Cardiac atrium fibroblast (primary cell): ENCODE data around the gene GOLGA6L25. TPM values are rescaled to one million over a fixed set of nuclear protein-coding genes. Genes with fewer than 3 reads are reported as not detected.

ENCODE experiments used
- total RNA-seq: library from RNA; depleted of rRNA; stranded (reverse); fragments of >200 nt; gene quantifications from 2 replicates; pipeline ENCODE4 v1.2.3, GENCODE V29; 2015

GOLGA6L25 gene, protein sequence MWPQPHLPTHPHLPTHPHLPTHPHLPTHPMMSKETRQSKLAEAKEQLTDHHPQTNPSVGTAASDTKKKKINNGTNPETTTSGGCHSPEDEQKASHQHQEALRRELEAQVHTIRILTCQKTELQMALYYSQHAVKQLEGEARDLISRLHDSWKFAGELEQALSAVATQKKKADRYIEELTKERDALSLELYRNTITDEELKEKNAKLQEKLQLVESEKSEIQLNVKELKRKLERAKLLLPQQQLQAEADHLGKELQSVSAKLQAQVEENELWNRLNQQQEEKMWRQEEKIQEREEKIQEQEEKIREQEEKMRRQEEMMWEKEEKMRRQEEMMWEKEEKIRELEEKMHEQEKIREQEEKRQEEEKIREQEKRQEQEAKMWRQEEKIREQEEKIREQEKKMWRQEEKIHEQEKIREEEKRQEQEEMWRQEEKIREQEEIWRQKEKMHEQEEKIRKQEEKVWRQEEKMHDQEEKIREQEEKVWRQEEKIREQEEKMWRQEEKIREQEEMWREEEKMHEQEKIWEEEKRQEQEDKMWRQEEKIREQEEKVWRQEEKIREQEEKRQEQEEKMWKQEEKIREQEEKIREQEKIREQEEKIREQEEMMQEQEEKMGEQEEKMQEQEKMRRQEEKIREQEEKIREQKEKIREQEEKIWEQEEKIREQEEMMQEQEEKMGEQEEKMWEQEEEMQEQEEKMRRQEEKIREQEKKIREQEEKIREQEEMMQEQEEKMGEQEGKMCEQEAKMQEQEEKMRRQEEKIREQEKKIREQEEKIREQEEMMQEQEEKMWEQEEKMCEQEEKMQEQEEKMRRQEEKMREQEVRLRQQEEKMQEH
- total RNA-seq, result not detected in 2 replicates

GRCh38 chr15:28553268-28553667 lies at the start of gene GOLGA6L25:
TSS of gene GOLGA6L25 (plus strand) at chr15:28553568. CDS start at chr15:28553629, 61 bp downstream.

DNA sequence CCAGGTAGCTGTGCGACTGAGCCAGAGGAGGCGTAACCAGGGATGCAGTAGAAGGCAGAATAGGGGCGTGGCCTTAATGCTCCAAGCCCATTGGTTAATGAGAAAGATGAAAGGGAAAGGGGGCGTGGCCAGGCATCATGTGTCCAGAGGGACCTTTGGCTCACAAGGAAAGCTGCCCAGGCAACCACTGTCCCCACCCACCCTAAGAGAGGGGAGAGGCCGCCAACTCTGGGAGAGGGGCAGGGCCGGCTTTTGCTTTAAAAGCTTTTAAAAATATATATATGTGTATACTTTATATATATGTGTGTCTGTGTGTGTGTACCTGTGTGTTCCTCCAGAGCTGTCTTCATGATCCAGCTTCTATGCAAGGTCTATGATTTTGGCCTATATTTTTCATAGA lies 20.4 kb upstream of the GOLGA6L25 start, which contains the start of gene GOLGA8G:
Gene GOLGA8G, minus strand, starts transcription at position 18 of the 400 bp plus-strand sequence. CDS start 62 bp downstream, outside the sequence.

Other genes starting within 250 kb of the GOLGA6L25 start
- gene HERC2, start 231.4 kb upstream of the GOLGA6L25 start, total RNA-seq, result 18.6 and 62.4 TPM in 2 replicates
- gene GOLGA6L24, start 195.5 kb upstream of the GOLGA6L25 start, total RNA-seq, result not detected in 2 replicates
- not detected in 2 replicates for gene GOLGA8F, start 174.9 kb upstream of the GOLGA6L25 start, total RNA-seq
- gene GOLGA8G, start 20.6 kb upstream of the GOLGA6L25 start, total RNA-seq, result not detected in 2 replicates
- 0.18 TPM in 1 of 2 replicates, not detected in the other for gene GOLGA8M, start 158.9 kb downstream of the GOLGA6L25 start, total RNA-seq